Measurements from ENCODE around the gene LMO2.

DNA sequence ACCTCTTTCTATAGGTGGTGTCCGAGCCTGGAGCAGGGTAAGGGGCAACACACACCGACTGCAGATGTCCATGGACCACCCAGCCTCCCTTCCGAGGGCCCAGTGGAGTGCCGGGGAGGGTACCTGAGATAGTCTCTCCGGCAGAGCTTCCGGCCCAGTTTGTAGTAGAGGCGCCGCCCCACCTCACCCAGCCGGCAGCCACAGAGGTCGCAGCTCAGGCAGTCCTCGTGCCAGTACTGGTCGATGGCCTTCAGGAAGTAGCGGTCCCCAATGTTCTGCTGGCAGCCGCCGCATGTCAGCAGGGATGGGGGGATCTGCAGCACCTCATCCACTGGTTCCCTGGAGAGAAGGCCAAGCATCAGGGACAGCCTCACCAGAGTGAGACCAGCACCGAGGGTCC is 27.4 kb downstream of the LMO2 start:
- TF ChIP-seq, protein P1, sequence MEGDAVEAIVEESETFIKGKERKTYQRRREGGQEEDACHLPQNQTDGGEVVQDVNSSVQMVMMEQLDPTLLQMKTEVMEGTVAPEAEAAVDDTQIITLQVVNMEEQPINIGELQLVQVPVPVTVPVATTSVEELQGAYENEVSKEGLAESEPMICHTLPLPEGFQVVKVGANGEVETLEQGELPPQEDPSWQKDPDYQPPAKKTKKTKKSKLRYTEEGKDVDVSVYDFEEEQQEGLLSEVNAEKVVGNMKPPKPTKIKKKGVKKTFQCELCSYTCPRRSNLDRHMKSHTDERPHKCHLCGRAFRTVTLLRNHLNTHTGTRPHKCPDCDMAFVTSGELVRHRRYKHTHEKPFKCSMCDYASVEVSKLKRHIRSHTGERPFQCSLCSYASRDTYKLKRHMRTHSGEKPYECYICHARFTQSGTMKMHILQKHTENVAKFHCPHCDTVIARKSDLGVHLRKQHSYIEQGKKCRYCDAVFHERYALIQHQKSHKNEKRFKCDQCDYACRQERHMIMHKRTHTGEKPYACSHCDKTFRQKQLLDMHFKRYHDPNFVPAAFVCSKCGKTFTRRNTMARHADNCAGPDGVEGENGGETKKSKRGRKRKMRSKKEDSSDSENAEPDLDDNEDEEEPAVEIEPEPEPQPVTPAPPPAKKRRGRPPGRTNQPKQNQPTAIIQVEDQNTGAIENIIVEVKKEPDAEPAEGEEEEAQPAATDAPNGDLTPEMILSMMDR (IDR thresholded peaks at IDR 0.05) = no peak
- no peak for TF ChIP-seq POLR2A (IDR thresholded peaks at IDR 0.05)
